Stimulated activated CD4-positive, alpha-beta T cell treated with anti-CD3 and anti-CD28 coated beads, Interleukin-4, amount 100 ng/mL, for 24 hours (primary cell): ENCODE results near the gene VKORC1L1.
"Not testable (repeated sequence)": the region's sequence is repeated elsewhere in the genome, so short reads cannot be mapped to it uniquely, and the experiment has no call there.

Experiments
- DNase-seq: peaks from one replicate; pipeline ENCODE4 v3.0.0-alpha.2; 2020

The VKORC1L1 gene

GRCh38 chr7:65945787-65946186, 72.9 kb downstream of the VKORC1L1 start:
- DNase-seq, result not testable (repeated sequence)

GRCh38 chr7:65946904-65947303, 74.0 kb downstream of the VKORC1L1 start:
- DNase-seq, result no peak

- no peak for DNase-seq
Observed at GRCh38 chr7:65951837-65952578, 79.1 kb downstream of the VKORC1L1 start.

- no peak for DNase-seq
Observed at GRCh38 chr7:65953001-65953720, 80.3 kb downstream of the VKORC1L1 start.

GRCh38 chr7:65953890-65954450, 81.1 kb downstream of the VKORC1L1 start:
- no peak for DNase-seq

GRCh38 chr7:65955718-65956117, 82.8 kb downstream of the VKORC1L1 start:
- DNase-seq, result no peak

GRCh38 chr7:65960351-65961074, 87.6 kb downstream of the VKORC1L1 start:
- DNase-seq, result no peak

- DNase-seq, result no peak
Observed at GRCh38 chr7:65962033-65962432, 89.2 kb downstream of the VKORC1L1 start.

GRCh38 chr7:65964671-65965070, 91.8 kb downstream of the VKORC1L1 start:
- DNase-seq, result not testable (repeated sequence)

- DNase-seq, result no peak
Observed at GRCh38 chr7:65966146-65966545, 93.3 kb downstream of the VKORC1L1 start.

GRCh38 chr7:65967361-65968155, 94.7 kb downstream of the VKORC1L1 start:
- DNase-seq, result no peak

GRCh38 chr7:65968256-65969185, 95.6 kb downstream of the VKORC1L1 start:
- DNase-seq, result no peak

- DNase-seq, result no peak
Observed at GRCh38 chr7:65971021-65971420, 98.1 kb downstream of the VKORC1L1 start.

GRCh38 chr7:65972976-65973375, 100.1 kb downstream of the VKORC1L1 start:
- DNase-seq, result no peak

GRCh38 chr7:65974191-65974801, 101.4 kb downstream of the VKORC1L1 start:
- no peak for DNase-seq

- DNase-seq, result no peak
Observed at GRCh38 chr7:65974876-65975275, 102.0 kb downstream of the VKORC1L1 start.

GRCh38 chr7:65975814-65976445, 103.1 kb downstream of the VKORC1L1 start:
- DNase-seq, result no peak

- DNase-seq, result no peak
Observed at GRCh38 chr7:65976659-65977196, 103.9 kb downstream of the VKORC1L1 start.

- no peak for DNase-seq
Observed at GRCh38 chr7:65978891-65979582, 106.2 kb downstream of the VKORC1L1 start.
